GM21529 (cell line): Measurements from ENCODE around the gene CUEDC1.

Experiments
- ATAC-seq: cut with Tn5 transposase; IDR thresholded peaks from one replicate; pipeline ENCODE4 v1.9.1; 2021; ENCODE audit not compliant: unreplicated experiment

The CUEDC1 gene

GRCh38 chr17:57900991-57901743, 54.0 kb downstream of the CUEDC1 start:
- ATAC-seq = no peak

- no peak for ATAC-seq
Measured at GRCh38 chr17:57899822-57900221, 55.4 kb downstream of the CUEDC1 start.

GRCh38 chr17:57899391-57899790, 55.8 kb downstream of the CUEDC1 start:
- no peak for ATAC-seq

- ATAC-seq = no peak
Measured at GRCh38 chr17:57898487-57899311, 56.5 kb downstream of the CUEDC1 start.

GRCh38 chr17:57895382-57896060, 59.7 kb downstream of the CUEDC1 start:
- ATAC-seq = no peak

GRCh38 chr17:57894848-57895247, 60.4 kb downstream of the CUEDC1 start:
- ATAC-seq = no peak

GRCh38 chr17:57892820-57893595, 62.2 kb downstream of the CUEDC1 start:
- no peak for ATAC-seq

- peak; percentile 64 for ATAC-seq
Measured at GRCh38 chr17:57892146-57892819, 62.9 kb downstream of the CUEDC1 start.

GRCh38 chr17:57890857-57891232, 64.4 kb downstream of the CUEDC1 start:
- ATAC-seq = no peak

GRCh38 chr17:57889892-57890856, 65.0 kb downstream of the CUEDC1 start:
- no peak for ATAC-seq

GRCh38 chr17:57889252-57889651, 66.0 kb downstream of the CUEDC1 start:
- no peak for ATAC-seq

- ATAC-seq = no peak
Measured at GRCh38 chr17:57888311-57889216, 66.6 kb downstream of the CUEDC1 start.

- ATAC-seq = no peak
Measured at GRCh38 chr17:57887161-57887560, 68.1 kb downstream of the CUEDC1 start.

- no peak for ATAC-seq
Measured at GRCh38 chr17:57886020-57886419, 69.2 kb downstream of the CUEDC1 start.

- no peak for ATAC-seq
Measured at GRCh38 chr17:57885148-57885915, 69.9 kb downstream of the CUEDC1 start.

- no peak for ATAC-seq
Measured at GRCh38 chr17:57881783-57882351, 73.3 kb downstream of the CUEDC1 start.

- no peak for ATAC-seq
Measured at GRCh38 chr17:57881143-57881542, 74.1 kb downstream of the CUEDC1 start.
